Measurements from ENCODE around the gene HS2ST1.

HS2ST1 gene

DNA sequence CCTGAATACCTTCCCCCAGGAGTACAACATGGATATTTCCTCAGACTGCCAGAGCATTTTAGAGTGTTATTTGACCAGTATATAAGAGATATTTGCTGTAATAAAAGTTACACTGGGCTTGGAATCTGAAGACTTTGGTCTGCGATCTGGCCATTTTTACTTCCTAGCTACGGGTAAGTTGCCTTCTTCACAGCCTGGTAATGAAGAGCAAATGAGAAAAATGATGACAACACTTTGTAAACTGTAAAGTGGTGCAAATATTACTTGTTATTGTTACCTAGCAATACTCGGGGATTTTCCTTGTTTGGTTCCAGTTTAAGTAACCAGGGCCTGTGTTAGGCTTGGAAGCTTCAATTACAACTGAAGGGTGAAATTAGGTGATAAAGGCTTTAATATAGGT is 233.4 kb downstream of the HS2ST1 start:
- no peak overlapping the region for H3K4me3 Mint-ChIP-seq
- TF ChIP-seq, protein P1, sequence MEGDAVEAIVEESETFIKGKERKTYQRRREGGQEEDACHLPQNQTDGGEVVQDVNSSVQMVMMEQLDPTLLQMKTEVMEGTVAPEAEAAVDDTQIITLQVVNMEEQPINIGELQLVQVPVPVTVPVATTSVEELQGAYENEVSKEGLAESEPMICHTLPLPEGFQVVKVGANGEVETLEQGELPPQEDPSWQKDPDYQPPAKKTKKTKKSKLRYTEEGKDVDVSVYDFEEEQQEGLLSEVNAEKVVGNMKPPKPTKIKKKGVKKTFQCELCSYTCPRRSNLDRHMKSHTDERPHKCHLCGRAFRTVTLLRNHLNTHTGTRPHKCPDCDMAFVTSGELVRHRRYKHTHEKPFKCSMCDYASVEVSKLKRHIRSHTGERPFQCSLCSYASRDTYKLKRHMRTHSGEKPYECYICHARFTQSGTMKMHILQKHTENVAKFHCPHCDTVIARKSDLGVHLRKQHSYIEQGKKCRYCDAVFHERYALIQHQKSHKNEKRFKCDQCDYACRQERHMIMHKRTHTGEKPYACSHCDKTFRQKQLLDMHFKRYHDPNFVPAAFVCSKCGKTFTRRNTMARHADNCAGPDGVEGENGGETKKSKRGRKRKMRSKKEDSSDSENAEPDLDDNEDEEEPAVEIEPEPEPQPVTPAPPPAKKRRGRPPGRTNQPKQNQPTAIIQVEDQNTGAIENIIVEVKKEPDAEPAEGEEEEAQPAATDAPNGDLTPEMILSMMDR (IDR thresholded peaks at IDR 0.05; ENCODE audit: unreplicated experiment in 3 of 3), result no peak
- peaks cover 19% of the 10 kb centered on the region for H3K27me3 Mint-ChIP-seq (ENCODE audit: low read depth)
- no peak overlapping the region for H3K27ac Mint-ChIP-seq
- no peaks in the 10 kb centered on the region for H3K36me3 Mint-ChIP-seq (ENCODE audit: low read depth)
- H3K4me1 Mint-ChIP-seq, result peaks cover 36% of the 10 kb centered on the region
- peaks cover 6% of the 10 kb centered on the region for H3K9me3 Mint-ChIP-seq

DNA sequence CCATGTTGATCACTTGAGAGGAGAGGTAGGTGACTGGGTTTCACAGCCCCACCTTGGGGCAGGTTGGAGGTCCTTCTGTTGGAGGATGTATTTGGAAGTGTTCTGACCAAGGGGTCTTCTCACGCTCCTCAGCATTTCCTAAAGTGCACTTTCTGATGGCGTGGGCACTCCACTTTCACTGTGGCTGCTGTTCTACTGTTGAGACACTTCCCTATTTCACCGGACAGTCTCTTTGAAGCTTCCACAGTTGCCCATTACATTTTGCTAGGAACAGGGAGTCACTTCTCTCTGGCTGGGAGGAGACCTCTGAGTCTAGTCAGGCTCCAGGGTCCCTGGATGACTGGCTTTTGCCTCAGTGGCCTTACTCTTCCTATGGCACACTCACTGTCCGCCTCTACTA is 234.2 kb downstream of the HS2ST1 start:
- Mint-ChIP-seq H3K36me3 (ENCODE audit: low read depth) (no peaks in the 10 kb centered on the region), H3K4me1 (peaks cover 36% of the 10 kb centered on the region), H3K4me3 (no peak overlapping the region), H3K27ac (peak overlapping the region in 1 of 3 experiments; percentile 12), H3K27me3 (ENCODE audit: low read depth) (peaks cover 19% of the 10 kb centered on the region), H3K9me3 (peaks cover 6% of the 10 kb centered on the region)
- TF ChIP-seq, protein P1 (IDR thresholded peaks at IDR 0.05; ENCODE audit: unreplicated experiment in 3 of 3), result no peak

DNA sequence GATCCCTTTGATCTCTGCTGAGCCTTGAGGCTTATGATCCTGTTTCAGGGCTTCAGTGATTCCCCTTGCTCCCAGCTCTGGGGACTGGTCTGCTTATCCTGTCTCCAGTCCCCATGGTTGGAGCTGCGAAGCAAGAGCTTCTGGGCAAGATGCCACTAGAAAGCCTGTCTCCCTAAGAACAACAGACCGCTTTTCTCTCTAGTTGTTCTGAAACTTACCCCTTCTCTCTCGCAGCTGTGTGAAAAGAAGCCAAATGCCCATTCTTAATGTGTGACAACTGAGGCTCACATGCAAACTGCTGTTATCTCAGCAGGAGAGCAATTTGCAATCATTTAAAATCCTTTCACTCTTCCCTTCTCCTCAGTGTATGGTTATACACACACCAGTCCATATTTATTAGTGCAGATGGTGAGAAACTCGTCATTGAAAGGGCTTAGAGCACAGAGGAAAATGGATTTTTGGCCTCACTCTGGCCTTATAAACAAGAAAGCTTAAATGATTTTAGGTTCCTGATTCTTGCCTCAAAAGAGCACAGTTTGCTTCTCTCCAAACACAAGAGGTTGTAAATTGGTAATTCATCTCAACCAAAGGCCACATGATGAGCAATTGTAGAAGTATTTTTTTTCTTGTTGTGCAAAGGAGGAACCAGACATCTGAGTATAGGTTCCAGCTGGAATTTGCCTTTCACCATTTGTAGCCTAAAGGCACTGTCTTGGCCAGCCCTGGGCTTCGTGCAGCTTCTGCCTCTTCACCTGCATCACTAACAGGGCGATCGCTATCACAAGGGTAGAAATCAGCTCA is 235.0 kb downstream of the HS2ST1 start:
- H3K36me3 Mint-ChIP-seq (ENCODE audit: low read depth), result no peaks in the 10 kb centered on the region
- peaks cover 44% of the 10 kb centered on the region for H3K4me1 Mint-ChIP-seq
- TF ChIP-seq, protein P1 (IDR thresholded peaks at IDR 0.05; ENCODE audit: unreplicated experiment in 3 of 3), result no peak
- H3K27me3 Mint-ChIP-seq (ENCODE audit: low read depth), result peaks cover 19% of the 10 kb centered on the region
- peak overlapping the region in 2 of 3 experiments; percentile 12 to 19 for H3K27ac Mint-ChIP-seq
- H3K4me3 Mint-ChIP-seq, result no peak overlapping the region
- H3K9me3 Mint-ChIP-seq, result peaks cover 6% of the 10 kb centered on the region

DNA sequence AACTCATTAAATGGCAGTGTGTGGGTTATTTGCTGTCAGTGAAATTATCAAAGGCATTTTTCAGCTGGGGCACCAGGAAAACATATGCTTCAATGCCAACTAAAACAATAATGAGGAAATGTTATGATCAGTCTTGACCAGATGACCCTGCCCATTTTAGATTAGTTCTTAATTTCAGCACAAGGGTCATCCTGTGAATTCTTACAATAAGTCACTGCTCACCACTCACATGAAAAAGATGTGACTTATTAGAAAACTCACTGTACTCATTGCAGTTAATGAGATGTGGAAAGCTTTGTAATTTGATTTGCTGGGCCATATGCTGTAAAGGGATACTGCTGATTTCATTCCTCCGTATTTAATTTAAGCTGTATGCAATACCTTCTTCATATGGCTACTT is 235.7 kb downstream of the HS2ST1 start:
- TF ChIP-seq, protein P1 (IDR thresholded peaks at IDR 0.05; ENCODE audit: unreplicated experiment in 3 of 3), result no peak
- Mint-ChIP-seq H3K9me3 (peaks cover 2% of the 10 kb centered on the region), H3K36me3 (ENCODE audit: low read depth) (no peaks in the 10 kb centered on the region), H3K4me3 (no peak overlapping the region), H3K27me3 (ENCODE audit: low read depth) (peaks cover 19% of the 10 kb centered on the region), H3K27ac (no peak overlapping the region), H3K4me1 (peaks cover 50% of the 10 kb centered on the region)

DNA sequence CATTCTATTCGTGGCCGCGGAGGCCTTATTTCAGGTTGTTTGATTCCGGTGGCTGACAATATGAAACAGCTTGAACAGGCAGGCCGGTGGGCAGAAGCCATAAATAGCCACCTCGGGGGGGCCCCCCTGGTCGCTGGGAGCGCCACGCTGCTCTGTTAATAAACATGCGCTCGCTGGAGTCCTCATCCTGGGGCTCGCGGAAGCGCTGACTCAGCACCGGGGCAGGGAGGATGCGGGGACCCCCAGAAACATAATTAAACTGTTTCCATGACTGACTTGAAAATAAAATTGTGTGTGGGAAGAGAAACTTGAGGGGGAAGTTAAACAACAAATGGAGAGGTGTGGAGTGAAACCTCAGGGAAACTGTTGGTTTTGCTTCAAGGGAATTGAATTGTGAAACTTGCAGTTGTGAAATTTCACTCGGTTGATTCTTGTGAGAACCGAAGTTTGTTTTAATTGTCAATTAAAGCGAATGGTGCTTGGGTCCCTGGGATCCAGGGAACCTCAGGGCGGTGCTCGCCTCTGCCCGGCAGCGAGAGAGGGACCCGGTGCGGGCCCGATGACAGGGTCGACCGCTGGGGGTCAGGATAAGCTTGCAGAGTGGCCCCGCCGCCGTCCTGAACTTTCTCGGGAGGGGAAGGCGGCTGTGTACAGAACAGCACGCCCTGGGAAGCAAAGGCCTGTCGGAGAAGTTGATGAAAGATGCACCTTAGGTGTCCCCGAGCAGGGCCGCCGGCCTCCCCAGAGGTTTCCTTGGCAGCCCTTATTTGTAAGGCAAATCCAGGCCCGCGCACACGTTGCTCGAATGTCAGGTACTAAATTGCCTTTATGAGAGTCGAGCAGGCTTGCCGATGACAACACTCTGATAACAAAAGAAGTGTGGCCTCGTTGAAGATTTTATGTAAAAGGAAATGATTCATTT is 237.3 kb downstream of the HS2ST1 start:
- peak overlapping the region; percentile 25 to 49 (median 49) for H3K27ac Mint-ChIP-seq
- H3K9me3 Mint-ChIP-seq, result peaks cover 1% of the 10 kb centered on the region
- H3K27me3 Mint-ChIP-seq (ENCODE audit: low read depth), result peaks cover 14% of the 10 kb centered on the region
- H3K36me3 Mint-ChIP-seq (ENCODE audit: low read depth), result no peaks in the 10 kb centered on the region
- H3K4me1 Mint-ChIP-seq, result peaks cover 63% of the 10 kb centered on the region
- H3K4me3 Mint-ChIP-seq, result peak overlapping the region; percentile 67 to 75 (median 75)
- TF ChIP-seq, protein P1 (IDR thresholded peaks at IDR 0.05; ENCODE audit: unreplicated experiment in 3 of 3), result peak; percentile 39 to 63 (median 50)
